Erythroblast (primary cell): Measurements from ENCODE around the gene NSFL1C.

Source experiments
- GATA1 ChIP-seq: IDR thresholded peaks from 2 replicates; pipeline ENCODE4 v1.6.1; 2011; ENCODE audit warnings: low read depth, mild to moderate bottlenecking, control low read depth, low read length, moderate library complexity
- POLR2A ChIP-seq: IDR thresholded peaks from 2 replicates; pipeline ENCODE4 v1.6.1; 2011; ENCODE audit warnings: mild to moderate bottlenecking, low read length

DNA sequence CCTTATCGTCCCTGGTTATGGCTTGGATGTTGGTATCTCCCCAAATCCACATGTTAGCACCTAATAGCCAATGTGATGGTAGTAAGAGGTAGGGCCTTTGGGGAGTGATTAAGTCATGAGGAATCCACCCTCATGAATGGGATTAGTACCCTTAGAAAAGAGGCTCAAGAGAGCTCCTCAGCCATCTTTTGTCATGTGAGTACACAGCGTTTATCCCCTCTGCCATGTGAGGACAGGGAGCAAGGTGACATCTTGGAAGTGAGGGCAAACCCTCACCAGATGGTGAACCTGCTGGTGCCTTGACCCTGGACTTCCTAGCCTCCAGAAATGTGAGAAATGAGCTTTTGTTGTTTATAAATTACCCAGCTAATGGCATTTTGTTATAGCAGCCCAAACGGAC is 40.6 kb upstream of the NSFL1C start:
- no peak for TF ChIP-seq POLR2A
- no peak for TF ChIP-seq GATA1
